Activated CD8-positive, alpha-beta memory T cell treated with anti-CD3 and anti-CD28 coated beads, Interleukin-2, amount 50 U/mL, for 1 hour (primary cell): Measurements from ENCODE around the gene PHACTR3.

Experiments used
- DNase-seq: peaks from one replicate; pipeline ENCODE4 v3.0.0-alpha.2; 2020; ENCODE audit errors: extremely low read depth

PHACTR3 gene

GRCh38 chr20:59620860-59621505, 16.6 kb downstream of the PHACTR3 start:
- DNase-seq, result no peak

- no peak for DNase-seq
Observed at GRCh38 chr20:59622496-59622895, 18.2 kb downstream of the PHACTR3 start.

- no peak for DNase-seq
Observed at GRCh38 chr20:59623133-59623532, 18.8 kb downstream of the PHACTR3 start.

GRCh38 chr20:59623583-59623982, 19.2 kb downstream of the PHACTR3 start:
- DNase-seq, result no peak

GRCh38 chr20:59624401-59624800, 20.1 kb downstream of the PHACTR3 start:
- DNase-seq, result no peak

GRCh38 chr20:59625214-59625922, 21.0 kb downstream of the PHACTR3 start:
- no peak for DNase-seq

GRCh38 chr20:59627298-59627697, 23.0 kb downstream of the PHACTR3 start:
- DNase-seq, result no peak

- no peak for DNase-seq
Observed at GRCh38 chr20:59628171-59628570, 23.8 kb downstream of the PHACTR3 start.

GRCh38 chr20:59629141-59630045, 25.1 kb downstream of the PHACTR3 start:
- no peak for DNase-seq

GRCh38 chr20:59630526-59630925, 26.2 kb downstream of the PHACTR3 start:
- DNase-seq, result no peak

- no peak for DNase-seq
Observed at GRCh38 chr20:59631751-59632540, 27.6 kb downstream of the PHACTR3 start.

- DNase-seq, result no peak
Observed at GRCh38 chr20:59632541-59633113, 28.3 kb downstream of the PHACTR3 start.

- no peak for DNase-seq
Observed at GRCh38 chr20:59633656-59634251, 29.4 kb downstream of the PHACTR3 start.

GRCh38 chr20:59634435-59635005, 30.2 kb downstream of the PHACTR3 start:
- DNase-seq, result no peak

- no peak for DNase-seq
Observed at GRCh38 chr20:59636766-59637370, 32.5 kb downstream of the PHACTR3 start.

- DNase-seq, result no peak
Observed at GRCh38 chr20:59640267-59640666, 35.9 kb downstream of the PHACTR3 start.

GRCh38 chr20:59643615-59644061, 39.3 kb downstream of the PHACTR3 start:
- no peak for DNase-seq

GRCh38 chr20:59644371-59644939, 40.1 kb downstream of the PHACTR3 start:
- no peak for DNase-seq

- DNase-seq, result no peak
Observed at GRCh38 chr20:59645271-59645670, 40.9 kb downstream of the PHACTR3 start.

GRCh38 chr20:59645761-59646171, 41.4 kb downstream of the PHACTR3 start:
- no peak for DNase-seq
